AG10803 (cell line): Measurements from ENCODE around the gene SYT12.

ENCODE experiments used
- DNase-seq: peaks from one replicate; pipeline ENCODE4 v3.0.0; 2010; ENCODE audit warnings: low read depth
- H3K4me3 ChIP-seq: 2 replicates; pipeline ENCODE4 v1.5.1; 2011; ENCODE audit warnings: mild to moderate bottlenecking, low read length, control low read depth
- CTCF ChIP-seq: conservative IDR thresholded peaks from 2 replicates; pipeline ENCODE4 v1.5.1; 2011; ENCODE audit warnings: mild to moderate bottlenecking, low read length, control low read depth, inconsistent platforms

The SYT12 gene

GRCh38 chr11:67031791-67032561, 9.0 kb downstream of the SYT12 start:
- no peak for TF ChIP-seq CTCF
- no peak overlapping the region for H3K4me3 ChIP-seq
- no peak for DNase-seq

- DNase-seq: peak; percentile 80
- H3K4me3 ChIP-seq: no peak overlapping the region
- no peak for TF ChIP-seq CTCF
These were observed 10.1 kb downstream of the SYT12 start for GRCh38 chr11:67032830-67033551.

- no peak overlapping the region for H3K4me3 ChIP-seq
- DNase-seq: peak; percentile 99
- TF ChIP-seq CTCF: no peak
These were observed 10.8 kb downstream of the SYT12 start for GRCh38 chr11:67033661-67034166.

- H3K4me3 ChIP-seq: no peak overlapping the region
- TF ChIP-seq CTCF: no peak
- DNase-seq: no peak
These were observed 11.4 kb downstream of the SYT12 start for GRCh38 chr11:67034350-67034749.

GRCh38 chr11:67040147-67040546, 17.2 kb downstream of the SYT12 start:
- no peak for TF ChIP-seq CTCF
- DNase-seq: no peak
- no peak overlapping the region for H3K4me3 ChIP-seq

- TF ChIP-seq CTCF: no peak
- no peak overlapping the region for H3K4me3 ChIP-seq
- no peak for DNase-seq
These were observed 18.7 kb downstream of the SYT12 start for GRCh38 chr11:67041602-67042001.
